ENCODE results near the gene THOC1.

GRCh38 chr18:227374-227773, 40.5 kb downstream of the THOC1 start:
- TF ChIP-seq, protein P1, sequence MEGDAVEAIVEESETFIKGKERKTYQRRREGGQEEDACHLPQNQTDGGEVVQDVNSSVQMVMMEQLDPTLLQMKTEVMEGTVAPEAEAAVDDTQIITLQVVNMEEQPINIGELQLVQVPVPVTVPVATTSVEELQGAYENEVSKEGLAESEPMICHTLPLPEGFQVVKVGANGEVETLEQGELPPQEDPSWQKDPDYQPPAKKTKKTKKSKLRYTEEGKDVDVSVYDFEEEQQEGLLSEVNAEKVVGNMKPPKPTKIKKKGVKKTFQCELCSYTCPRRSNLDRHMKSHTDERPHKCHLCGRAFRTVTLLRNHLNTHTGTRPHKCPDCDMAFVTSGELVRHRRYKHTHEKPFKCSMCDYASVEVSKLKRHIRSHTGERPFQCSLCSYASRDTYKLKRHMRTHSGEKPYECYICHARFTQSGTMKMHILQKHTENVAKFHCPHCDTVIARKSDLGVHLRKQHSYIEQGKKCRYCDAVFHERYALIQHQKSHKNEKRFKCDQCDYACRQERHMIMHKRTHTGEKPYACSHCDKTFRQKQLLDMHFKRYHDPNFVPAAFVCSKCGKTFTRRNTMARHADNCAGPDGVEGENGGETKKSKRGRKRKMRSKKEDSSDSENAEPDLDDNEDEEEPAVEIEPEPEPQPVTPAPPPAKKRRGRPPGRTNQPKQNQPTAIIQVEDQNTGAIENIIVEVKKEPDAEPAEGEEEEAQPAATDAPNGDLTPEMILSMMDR (IDR thresholded peaks at IDR 0.05): no peak
- TF ChIP-seq POLR2AphosphoS5 (IDR thresholded peaks at IDR 0.05; ENCODE audit: low read depth, low read length) (no peak), TCF7L2 (IDR thresholded peaks at IDR 0.05; ENCODE audit: low read depth, low read length) (no peak)
- TF ChIP-seq, protein P2, sequence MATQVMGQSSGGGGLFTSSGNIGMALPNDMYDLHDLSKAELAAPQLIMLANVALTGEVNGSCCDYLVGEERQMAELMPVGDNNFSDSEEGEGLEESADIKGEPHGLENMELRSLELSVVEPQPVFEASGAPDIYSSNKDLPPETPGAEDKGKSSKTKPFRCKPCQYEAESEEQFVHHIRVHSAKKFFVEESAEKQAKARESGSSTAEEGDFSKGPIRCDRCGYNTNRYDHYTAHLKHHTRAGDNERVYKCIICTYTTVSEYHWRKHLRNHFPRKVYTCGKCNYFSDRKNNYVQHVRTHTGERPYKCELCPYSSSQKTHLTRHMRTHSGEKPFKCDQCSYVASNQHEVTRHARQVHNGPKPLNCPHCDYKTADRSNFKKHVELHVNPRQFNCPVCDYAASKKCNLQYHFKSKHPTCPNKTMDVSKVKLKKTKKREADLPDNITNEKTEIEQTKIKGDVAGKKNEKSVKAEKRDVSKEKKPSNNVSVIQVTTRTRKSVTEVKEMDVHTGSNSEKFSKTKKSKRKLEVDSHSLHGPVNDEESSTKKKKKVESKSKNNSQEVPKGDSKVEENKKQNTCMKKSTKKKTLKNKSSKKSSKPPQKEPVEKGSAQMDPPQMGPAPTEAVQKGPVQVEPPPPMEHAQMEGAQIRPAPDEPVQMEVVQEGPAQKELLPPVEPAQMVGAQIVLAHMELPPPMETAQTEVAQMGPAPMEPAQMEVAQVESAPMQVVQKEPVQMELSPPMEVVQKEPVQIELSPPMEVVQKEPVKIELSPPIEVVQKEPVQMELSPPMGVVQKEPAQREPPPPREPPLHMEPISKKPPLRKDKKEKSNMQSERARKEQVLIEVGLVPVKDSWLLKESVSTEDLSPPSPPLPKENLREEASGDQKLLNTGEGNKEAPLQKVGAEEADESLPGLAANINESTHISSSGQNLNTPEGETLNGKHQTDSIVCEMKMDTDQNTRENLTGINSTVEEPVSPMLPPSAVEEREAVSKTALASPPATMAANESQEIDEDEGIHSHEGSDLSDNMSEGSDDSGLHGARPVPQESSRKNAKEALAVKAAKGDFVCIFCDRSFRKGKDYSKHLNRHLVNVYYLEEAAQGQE (IDR thresholded peaks at IDR 0.05; ENCODE audit: insufficient read depth in 1 of 2, low read depth in 2 of 2, low read length in 1 of 2): no peak

Measured in Panc1 (cell line).